ENCODE results near the gene RABGAP1L. TPM values are rescaled to one million over a fixed set of nuclear protein-coding genes. Genes with fewer than 3 reads are reported as not detected.
A peak's percentile ranks its signal among the peaks of the same experiment; 100 is the strongest.

The RABGAP1L gene
- total RNA-seq, 1 donor from 2014 or later: 30.2 TPM

DNA sequence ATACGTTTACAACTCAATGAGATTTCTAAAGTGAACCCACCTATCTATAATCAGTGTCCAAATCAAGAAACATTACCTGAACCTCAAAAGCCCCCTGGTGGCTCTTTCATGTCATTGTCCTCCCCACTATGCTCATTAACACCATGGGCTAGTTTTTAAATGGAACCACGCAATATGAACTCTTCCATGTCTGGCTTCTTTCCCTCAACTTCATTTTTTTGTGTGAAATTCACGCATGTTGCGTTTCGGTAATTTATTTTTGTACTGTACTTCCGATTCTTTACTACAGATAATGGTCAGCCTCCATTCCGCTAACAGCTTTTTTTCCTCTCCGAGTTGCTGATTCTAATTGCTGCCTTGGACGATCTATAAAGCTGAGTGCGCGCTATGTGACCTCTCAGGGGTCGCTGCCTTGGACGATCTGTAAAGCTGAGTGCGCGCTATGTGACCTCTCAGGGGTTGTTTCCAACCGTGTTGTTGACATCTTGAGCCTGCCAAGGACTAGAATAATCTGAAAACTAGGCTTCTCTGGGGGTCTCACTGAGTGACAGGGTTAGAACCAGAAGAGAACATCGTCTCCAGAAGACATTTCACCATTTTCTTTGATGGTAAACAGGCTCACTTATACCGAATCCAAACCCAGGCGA, 839.4 kb downstream of the RABGAP1L start:
- Mint-ChIP-seq H3K36me3 (ENCODE audit: low read depth, unreplicated experiment) (no peaks in the 10 kb centered on the region), H3K9me3 (ENCODE audit: unreplicated experiment) (no peaks in the 10 kb centered on the region)

DNA sequence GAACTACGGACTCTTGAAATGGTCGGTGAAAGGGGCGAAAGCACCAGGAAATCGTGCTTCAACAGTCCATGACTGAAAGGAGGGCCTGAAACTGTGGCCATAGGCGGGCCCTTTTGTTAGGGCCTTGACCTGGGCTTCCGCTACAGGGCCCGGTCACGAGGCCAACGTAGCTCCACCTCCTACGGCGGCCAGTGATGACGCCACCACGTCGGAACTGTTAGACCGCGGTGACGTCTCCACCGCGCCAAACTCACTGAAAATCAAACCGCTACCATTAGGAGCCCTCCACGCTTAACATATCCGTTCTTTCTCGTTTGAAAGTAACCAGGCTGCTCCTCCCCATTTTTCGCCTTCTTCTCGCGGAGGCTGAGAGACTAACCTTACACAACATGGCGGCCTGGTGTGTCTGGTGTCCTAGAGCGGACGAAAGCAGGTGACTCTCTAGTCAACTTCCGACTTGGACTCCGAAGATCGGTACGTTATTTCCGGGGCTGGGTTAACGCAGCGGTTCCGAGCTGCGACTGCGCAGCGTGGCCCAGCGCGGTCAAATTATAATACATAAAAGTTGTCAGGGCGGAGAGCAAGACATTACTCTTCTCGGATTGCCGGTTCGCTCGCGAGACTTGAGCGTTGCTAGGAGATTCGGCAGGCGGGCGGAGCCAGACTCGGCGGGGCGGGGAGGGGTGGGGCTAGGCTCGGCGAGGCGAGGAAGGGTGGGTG, 840.1 kb downstream of the RABGAP1L start:
- Mint-ChIP-seq H3K27ac (ENCODE audit: unreplicated experiment) (no peak overlapping the region), H3K27me3 (ENCODE audit: unreplicated experiment) (peaks cover 10% of the 10 kb centered on the region), H3K4me3 (ENCODE audit: unreplicated experiment) (no peak overlapping the region), H3K4me1 (ENCODE audit: unreplicated experiment) (peaks cover 27% of the 10 kb centered on the region), H3K36me3 (ENCODE audit: low read depth, unreplicated experiment) (no peaks in the 10 kb centered on the region), H3K9me3 (ENCODE audit: unreplicated experiment) (no peaks in the 10 kb centered on the region)
- TF ChIP-seq, protein P1, sequence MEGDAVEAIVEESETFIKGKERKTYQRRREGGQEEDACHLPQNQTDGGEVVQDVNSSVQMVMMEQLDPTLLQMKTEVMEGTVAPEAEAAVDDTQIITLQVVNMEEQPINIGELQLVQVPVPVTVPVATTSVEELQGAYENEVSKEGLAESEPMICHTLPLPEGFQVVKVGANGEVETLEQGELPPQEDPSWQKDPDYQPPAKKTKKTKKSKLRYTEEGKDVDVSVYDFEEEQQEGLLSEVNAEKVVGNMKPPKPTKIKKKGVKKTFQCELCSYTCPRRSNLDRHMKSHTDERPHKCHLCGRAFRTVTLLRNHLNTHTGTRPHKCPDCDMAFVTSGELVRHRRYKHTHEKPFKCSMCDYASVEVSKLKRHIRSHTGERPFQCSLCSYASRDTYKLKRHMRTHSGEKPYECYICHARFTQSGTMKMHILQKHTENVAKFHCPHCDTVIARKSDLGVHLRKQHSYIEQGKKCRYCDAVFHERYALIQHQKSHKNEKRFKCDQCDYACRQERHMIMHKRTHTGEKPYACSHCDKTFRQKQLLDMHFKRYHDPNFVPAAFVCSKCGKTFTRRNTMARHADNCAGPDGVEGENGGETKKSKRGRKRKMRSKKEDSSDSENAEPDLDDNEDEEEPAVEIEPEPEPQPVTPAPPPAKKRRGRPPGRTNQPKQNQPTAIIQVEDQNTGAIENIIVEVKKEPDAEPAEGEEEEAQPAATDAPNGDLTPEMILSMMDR (IDR thresholded peaks at IDR 0.05; ENCODE audit: unreplicated experiment): no peak
- DNase-seq (ENCODE audit: low spot score): peak; percentile 96

More for the DNA sequence above, 839.4 kb downstream of the RABGAP1L start:
- peaks cover 10% of the 10 kb centered on the region for H3K27me3 Mint-ChIP-seq (ENCODE audit: unreplicated experiment)
- TF ChIP-seq, protein P1 (IDR thresholded peaks at IDR 0.05; ENCODE audit: unreplicated experiment): peak; percentile 90
- DNase-seq (ENCODE audit: low spot score): peak; percentile 30
- no peak overlapping the region for H3K27ac Mint-ChIP-seq (ENCODE audit: unreplicated experiment)
- peaks cover 26% of the 10 kb centered on the region for H3K4me1 Mint-ChIP-seq (ENCODE audit: unreplicated experiment)
- H3K4me3 Mint-ChIP-seq (ENCODE audit: unreplicated experiment): no peak overlapping the region

DNA sequence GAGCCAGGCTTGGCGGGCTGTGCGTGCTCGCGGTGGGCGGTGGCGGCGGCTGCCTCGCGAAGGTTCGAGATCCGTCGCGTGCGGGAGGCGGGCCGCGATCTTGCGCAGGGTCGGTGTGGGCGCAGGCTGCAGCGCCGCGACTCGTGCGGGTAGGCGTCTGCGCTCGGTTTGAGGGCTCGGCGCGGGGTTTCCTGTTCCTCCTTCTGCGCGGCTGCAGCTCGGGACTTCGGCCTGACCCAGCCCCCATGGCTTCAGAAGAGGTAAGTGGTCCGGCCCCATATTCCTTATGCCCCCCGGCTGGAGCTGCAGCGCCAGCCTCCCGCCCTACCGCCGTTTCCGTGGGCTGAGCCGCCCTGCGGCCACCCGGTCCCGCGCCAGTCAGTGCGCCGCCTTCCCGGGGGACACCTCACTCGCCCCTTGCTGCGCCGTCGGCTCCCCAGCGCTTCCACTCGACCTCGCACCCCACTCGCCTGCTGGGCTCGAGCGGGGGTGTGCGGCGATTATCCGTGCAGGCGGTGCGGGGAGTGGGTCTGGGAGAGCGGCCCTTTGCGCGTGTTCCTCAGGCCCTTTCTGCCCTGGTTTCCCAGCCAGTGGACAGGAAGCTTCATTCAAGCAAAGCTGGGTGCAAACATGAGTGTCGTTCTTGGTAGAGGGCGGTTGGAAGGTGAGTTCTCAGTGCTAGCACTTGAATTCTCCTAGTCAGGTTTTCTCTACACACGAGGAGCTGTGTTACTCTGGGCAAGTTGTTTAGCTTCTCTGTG, 840.8 kb downstream of the RABGAP1L start, which contains the start of gene CACYBP:
CACYBP (plus strand) TSS at position 12 of the 761 bp plus-strand sequence; CDS start at position 246, 234 bp downstream.
- Mint-ChIP-seq H3K9me3 (ENCODE audit: unreplicated experiment) (no peaks in the 10 kb centered on the region), H3K4me3 (ENCODE audit: unreplicated experiment) (no peak within 1 kb of the TSS), H3K27ac (ENCODE audit: unreplicated experiment) (peak within 1 kb of the TSS; percentile 91), H3K4me1 (ENCODE audit: unreplicated experiment) (peaks cover 27% of the 10 kb centered on the region), H3K27me3 (ENCODE audit: unreplicated experiment) (peaks cover 10% of the 10 kb centered on the region), H3K36me3 (ENCODE audit: low read depth, unreplicated experiment) (no peaks in the 10 kb centered on the region)
- no peak for DNase-seq (ENCODE audit: low spot score)
- TF ChIP-seq, protein P1 (IDR thresholded peaks at IDR 0.05; ENCODE audit: unreplicated experiment): no peak

DNA sequence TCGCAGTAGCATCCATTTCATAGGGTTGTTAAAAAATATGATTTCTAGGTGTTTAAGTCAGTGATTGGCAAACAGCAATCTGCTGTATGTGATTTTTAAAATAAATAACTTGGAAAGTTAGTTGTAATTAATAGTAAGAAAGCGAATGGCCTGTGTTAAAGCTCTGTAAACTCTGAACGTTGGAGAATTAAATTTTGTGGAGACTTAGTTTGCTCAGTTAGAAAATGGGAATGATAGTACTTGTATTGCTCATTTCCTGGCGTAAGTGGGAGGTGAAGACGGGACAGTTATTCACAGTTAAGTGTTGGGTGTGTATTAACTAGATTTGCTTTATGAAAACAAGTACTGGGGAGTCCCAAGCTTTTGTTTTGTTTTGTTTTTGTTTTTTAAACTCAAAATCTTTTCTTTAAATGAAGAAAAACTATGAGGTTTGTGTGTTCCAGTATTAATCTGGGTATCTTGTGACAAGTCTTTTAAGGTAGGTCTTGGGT, 841.4 kb downstream of the RABGAP1L start:
- peaks cover 27% of the 10 kb centered on the region for H3K4me1 Mint-ChIP-seq (ENCODE audit: unreplicated experiment)
- TF ChIP-seq, protein P1 (IDR thresholded peaks at IDR 0.05; ENCODE audit: unreplicated experiment): no peak
- H3K27me3 Mint-ChIP-seq (ENCODE audit: unreplicated experiment): peaks cover 10% of the 10 kb centered on the region
- H3K9me3 Mint-ChIP-seq (ENCODE audit: unreplicated experiment): no peaks in the 10 kb centered on the region
- H3K36me3 Mint-ChIP-seq (ENCODE audit: low read depth, unreplicated experiment): no peaks in the 10 kb centered on the region
- H3K27ac Mint-ChIP-seq (ENCODE audit: unreplicated experiment): peak overlapping the region; percentile 91
- no peak for DNase-seq (ENCODE audit: low spot score)
- no peak overlapping the region for H3K4me3 Mint-ChIP-seq (ENCODE audit: unreplicated experiment)

Measured in endothelial cell (in vitro differentiated cells).